Liver (tissue), 3 donors: ENCODE measurements around the gene PRR36.

Experiments used
- ATF3 ChIP-seq: IDR thresholded peaks from 2 replicates; pipeline ENCODE4 v1.6.1; 2016; ENCODE audit warnings: antibody characterized with exemption
- CTCF ChIP-seq: fragments of 150-350 bp; IDR thresholded peaks from 2 replicates; pipeline ENCODE4 v1.5.1; 2017; ENCODE audit warnings: improper control_type of control experiment, low read depth, low read length; ENCODE audit not compliant: missing input control
- FOXA1 ChIP-seq: IDR thresholded peaks from 2 replicates; pipeline ENCODE4 v1.6.1; 2016; ENCODE audit warnings: antibody characterized with exemption
- HNF4G ChIP-seq: IDR thresholded peaks from 2 replicates; pipeline ENCODE4 v1.6.1; 2016; ENCODE audit warnings: antibody characterized with exemption
- JUND ChIP-seq, 2 donors: IDR thresholded peaks; 2 replicates each; pipeline ENCODE4 v1.6.1; 2016; ENCODE audit warnings: antibody characterized with exemption in 2 of 2
- MAX ChIP-seq: IDR thresholded peaks from 2 replicates; pipeline ENCODE4 v1.6.1; 2016; ENCODE audit warnings: antibody characterized with exemption
- donor health status: healthy.
- donor health status: healthy.

- TF ChIP-seq CTCF (no peak), ATF3 (no peak), MAX (no peak), JUND (IDR thresholded peaks at IDR 0.05) (no peak), HNF4G (no peak), FOXA1 (no peak)
Observed at GRCh38 chr19:7911508-7912143, 37.4 kb upstream of the PRR36 start.
